Measurements from ENCODE around the gene MEOX1.

MEOX1 gene

GRCh38 chr17:43613917-43614316 lies 47.8 kb downstream of the MEOX1 start:
- DNase-seq (ENCODE audit: low read depth): no peak
- TF ChIP-seq POLR2A (IDR thresholded peaks at IDR 0.05; ENCODE audit: extremely low read depth, insufficient read length) (no peak), MYC (IDR thresholded peaks at IDR 0.05; ENCODE audit: low read depth, low read length) (no peak)
- TF ChIP-seq, protein P1, sequence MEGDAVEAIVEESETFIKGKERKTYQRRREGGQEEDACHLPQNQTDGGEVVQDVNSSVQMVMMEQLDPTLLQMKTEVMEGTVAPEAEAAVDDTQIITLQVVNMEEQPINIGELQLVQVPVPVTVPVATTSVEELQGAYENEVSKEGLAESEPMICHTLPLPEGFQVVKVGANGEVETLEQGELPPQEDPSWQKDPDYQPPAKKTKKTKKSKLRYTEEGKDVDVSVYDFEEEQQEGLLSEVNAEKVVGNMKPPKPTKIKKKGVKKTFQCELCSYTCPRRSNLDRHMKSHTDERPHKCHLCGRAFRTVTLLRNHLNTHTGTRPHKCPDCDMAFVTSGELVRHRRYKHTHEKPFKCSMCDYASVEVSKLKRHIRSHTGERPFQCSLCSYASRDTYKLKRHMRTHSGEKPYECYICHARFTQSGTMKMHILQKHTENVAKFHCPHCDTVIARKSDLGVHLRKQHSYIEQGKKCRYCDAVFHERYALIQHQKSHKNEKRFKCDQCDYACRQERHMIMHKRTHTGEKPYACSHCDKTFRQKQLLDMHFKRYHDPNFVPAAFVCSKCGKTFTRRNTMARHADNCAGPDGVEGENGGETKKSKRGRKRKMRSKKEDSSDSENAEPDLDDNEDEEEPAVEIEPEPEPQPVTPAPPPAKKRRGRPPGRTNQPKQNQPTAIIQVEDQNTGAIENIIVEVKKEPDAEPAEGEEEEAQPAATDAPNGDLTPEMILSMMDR (IDR thresholded peaks at IDR 0.05; ENCODE audit: low read depth, low read length): no peak
- no peak overlapping the region for H3K4me3 ChIP-seq (ENCODE audit: low read depth, low read length)

GRCh38 chr17:43612515-43612914 lies 49.2 kb downstream of the MEOX1 start:
- TF ChIP-seq, protein P2, sequence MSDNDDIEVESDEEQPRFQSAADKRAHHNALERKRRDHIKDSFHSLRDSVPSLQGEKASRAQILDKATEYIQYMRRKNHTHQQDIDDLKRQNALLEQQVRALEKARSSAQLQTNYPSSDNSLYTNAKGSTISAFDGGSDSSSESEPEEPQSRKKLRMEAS (IDR thresholded peaks at IDR 0.05; ENCODE audit: low read depth, low read length): no peak
- no peak for TF ChIP-seq MYC (IDR thresholded peaks at IDR 0.05; ENCODE audit: low read depth, low read length)
- TF ChIP-seq POLR2A (IDR thresholded peaks at IDR 0.05; ENCODE audit: extremely low read depth, insufficient read length): no peak
- TF ChIP-seq, protein P1 (IDR thresholded peaks at IDR 0.05; ENCODE audit: low read depth, low read length): no peak
- DNase-seq (ENCODE audit: low read depth): no peak
- H3K4me3 ChIP-seq (ENCODE audit: low read depth, low read length): no peak overlapping the region

DNA sequence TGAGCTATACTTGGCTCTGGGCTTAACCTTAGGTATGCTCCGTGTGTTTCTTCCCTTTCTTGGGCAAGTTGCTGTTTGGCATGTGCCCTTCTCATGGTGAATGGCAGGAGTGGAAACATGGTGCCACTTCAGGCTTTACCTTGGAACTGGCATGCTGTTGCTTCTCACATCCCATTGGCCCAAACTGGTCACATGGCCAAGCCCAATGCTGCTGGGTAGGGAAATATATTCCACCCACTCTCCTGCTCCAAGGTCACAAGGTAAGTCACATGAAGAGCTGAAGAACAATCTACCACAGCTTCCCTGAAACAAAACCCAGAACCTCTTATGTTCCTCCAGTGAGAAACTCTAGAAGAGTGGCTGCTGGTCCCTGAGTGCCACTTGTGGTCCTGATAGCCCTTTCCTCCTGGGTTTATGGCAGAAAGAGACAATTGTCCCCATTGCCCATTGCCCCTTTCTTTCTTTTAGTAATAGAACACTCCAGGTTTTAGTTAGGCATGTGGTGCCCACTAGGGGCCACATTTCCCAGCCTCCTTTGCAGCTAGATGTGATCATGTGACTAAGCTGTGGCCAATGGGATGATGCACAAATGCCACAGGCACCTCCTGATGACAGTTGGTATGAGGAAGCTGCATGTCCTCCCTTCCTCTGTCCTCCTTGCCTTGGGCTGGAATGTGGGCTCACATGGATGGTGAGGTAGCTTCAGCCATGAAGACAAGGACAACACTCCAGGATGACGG lies 50.3 kb downstream of the MEOX1 start:
- TF ChIP-seq POLR2A (IDR thresholded peaks at IDR 0.05; ENCODE audit: extremely low read depth, insufficient read length) (no peak), MYC (IDR thresholded peaks at IDR 0.05; ENCODE audit: low read depth, low read length) (no peak)
- TF ChIP-seq, protein P1 (IDR thresholded peaks at IDR 0.05; ENCODE audit: low read depth, low read length): no peak
- TF ChIP-seq, protein P2 (IDR thresholded peaks at IDR 0.05; ENCODE audit: low read depth, low read length): no peak
- peak; percentile 36 for DNase-seq (ENCODE audit: low read depth)

GRCh38 chr17:43609613-43610385 lies 51.9 kb downstream of the MEOX1 start:
- DNase-seq (ENCODE audit: low read depth): no peak
- no peak overlapping the region for H3K4me3 ChIP-seq (ENCODE audit: low read depth, low read length)
- TF ChIP-seq, protein P1 (IDR thresholded peaks at IDR 0.05; ENCODE audit: low read depth, low read length): no peak
- TF ChIP-seq, protein P2 (IDR thresholded peaks at IDR 0.05; ENCODE audit: low read depth, low read length): no peak

More for the DNA sequence above, 50.3 kb downstream of the MEOX1 start:
- no peak overlapping the region for H3K4me3 ChIP-seq (ENCODE audit: low read depth, low read length)

DNA sequence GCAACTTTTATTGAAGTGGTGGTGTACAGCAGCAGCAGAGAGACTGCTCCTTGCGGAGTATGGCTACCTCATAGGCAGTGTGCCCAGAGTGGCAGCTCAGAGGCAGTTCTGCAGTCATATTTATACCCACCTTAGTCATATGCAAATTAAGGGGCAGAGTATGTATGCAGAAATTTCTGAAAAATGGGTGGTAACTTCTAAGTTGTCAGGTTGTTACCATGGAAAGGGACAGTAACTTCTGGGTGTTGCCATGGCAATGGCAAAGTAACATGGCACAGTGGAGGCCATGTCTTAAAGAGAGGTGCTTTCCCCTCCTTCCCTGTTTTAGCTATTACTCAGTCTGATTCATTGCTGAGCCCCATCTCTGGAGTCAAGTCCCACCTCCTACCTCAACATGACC lies 53.4 kb downstream of the MEOX1 start:
- TF ChIP-seq MYC (IDR thresholded peaks at IDR 0.05; ENCODE audit: low read depth, low read length) (no peak), POLR2A (IDR thresholded peaks at IDR 0.05; ENCODE audit: extremely low read depth, insufficient read length) (no peak)
- TF ChIP-seq, protein P2 (IDR thresholded peaks at IDR 0.05; ENCODE audit: low read depth, low read length): no peak
- TF ChIP-seq, protein P1 (IDR thresholded peaks at IDR 0.05; ENCODE audit: low read depth, low read length): no peak
- H3K4me3 ChIP-seq (ENCODE audit: low read depth, low read length): no peak overlapping the region
- no peak for DNase-seq (ENCODE audit: low read depth)

Measured in NB4 (cell line).